Neural cell (in vitro differentiated cells): ENCODE data around the gene ATP6AP2. TPM values are rescaled to one million over a fixed set of nuclear protein-coding genes. Genes with fewer than 3 reads are reported as not detected.
"Not testable (repeated sequence)": the region's sequence is repeated elsewhere in the genome, so short reads cannot be mapped to it uniquely, and the experiment has no call there.

Experiments
- H2AFZ ChIP-seq: fragments of 200-600, 300-800 bp; sonication (generic), shearing (Covaris generic); 2 replicates; pipeline ENCODE4 v1.6.0; 2014; ENCODE audit warnings: low read depth, mild to moderate bottlenecking, antibody characterized with exemption, low read length, moderate library complexity
- H3F3A ChIP-seq: fragments of 200-600 bp; shearing (Covaris generic); 2 replicates; pipeline ENCODE4 v1.6.1; 2016; ENCODE audit warnings: mild to moderate bottlenecking, moderate library complexity, mixed read lengths, antibody characterized with exemption, low read length; ENCODE audit not compliant: insufficient read depth, poor library complexity, severe bottlenecking
- H3K27ac ChIP-seq: fragments of 200-600, 300-800 bp; sonication (generic), shearing (Covaris generic); 2 replicates; pipeline ENCODE4 v1.5.1; 2014; ENCODE audit warnings: mild to moderate bottlenecking, low read length, moderate library complexity
- H3K27me3 ChIP-seq: fragments of 300-800, 200-600 bp; sonication (generic), shearing (Covaris generic); 2 replicates; pipeline ENCODE4 v1.6.0; 2014; ENCODE audit warnings: mild to moderate bottlenecking, low read depth, low read length, moderate library complexity; ENCODE audit not compliant: insufficient read depth
- H3K36me3 ChIP-seq: fragments of 300-800, 200-600 bp; sonication (generic), shearing (Covaris generic); 2 replicates; pipeline ENCODE4 v1.5.1; 2014; ENCODE audit warnings: mild to moderate bottlenecking, antibody characterized with exemption, low read length, moderate library complexity; ENCODE audit not compliant: insufficient read depth
- H3K4me2 ChIP-seq: fragments of 300-800, 200-600 bp; sonication (generic), shearing (Covaris generic); 2 replicates; pipeline ENCODE4 v1.6.0; 2014; ENCODE audit warnings: mild to moderate bottlenecking, low read length
- H3K4me3 ChIP-seq: fragments of 300-800, 200-600 bp; sonication (generic), shearing (Covaris generic); 2 replicates; pipeline ENCODE4 v1.5.1; 2014; ENCODE audit warnings: mild to moderate bottlenecking, low read length, moderate library complexity
- H3K79me2 ChIP-seq: fragments of 200-600 bp; shearing (Covaris generic); replicated peaks from 2 replicates; pipeline ENCODE4 v1.6.0; 2014; ENCODE audit warnings: mild to moderate bottlenecking, low read length, moderate library complexity; ENCODE audit not compliant: insufficient read depth
- H3K9ac ChIP-seq: fragments of 300-800, 200-600 bp; sonication (generic), shearing (Covaris generic); 2 replicates; pipeline ENCODE4 v1.6.1; 2016; ENCODE audit warnings: mild to moderate bottlenecking, low read length, mixed read lengths
- H3K9me2 ChIP-seq: fragments of 200-600 bp; shearing (Covaris generic); 2 replicates; pipeline ENCODE4 v1.6.1; 2016; ENCODE audit warnings: mild to moderate bottlenecking, low read length, mixed read lengths; ENCODE audit not compliant: insufficient read depth
- H3K9me3 ChIP-seq: fragments of 200-600, 300-800 bp; sonication (generic), shearing (Covaris generic); 2 replicates; pipeline ENCODE4 v1.6.1; 2016; ENCODE audit warnings: mild to moderate bottlenecking, mixed run types, low read length, moderate library complexity, mixed read lengths
- H4K20me1 ChIP-seq: fragments of 200-600 bp; shearing (Covaris generic); 2 replicates; pipeline ENCODE4 v1.6.1; 2016; ENCODE audit warnings: mild to moderate bottlenecking, mixed run types; ENCODE audit not compliant: insufficient read depth
- CTCF ChIP-seq: fragments of 450-650 bp; IDR thresholded peaks from 2 replicates; pipeline ENCODE4 v1.5.1; 2014; ENCODE audit warnings: antibody characterized with exemption, mild to moderate bottlenecking, moderate library complexity; ENCODE audit not compliant: poor library complexity, severe bottlenecking
- EP300 ChIP-seq: fragments of 450-650 bp; conservative IDR thresholded peaks from 2 replicates; pipeline ENCODE4 v1.6.1; 2014; ENCODE audit warnings: antibody characterized with exemption, mild to moderate bottlenecking, moderate library complexity; ENCODE audit not compliant: poor library complexity, severe bottlenecking
- EZH2 ChIP-seq: fragments of 200-600, 300-800 bp; shearing (Covaris generic), sonication (generic); IDR thresholded peaks from 2 replicates; pipeline ENCODE4 v1.6.1; 2014; ENCODE audit warnings: antibody characterized with exemption, low read length, borderline replicate concordance, mild to moderate bottlenecking; ENCODE audit not compliant: insufficient read depth, poor library complexity, severe bottlenecking
- MXI1 ChIP-seq: fragments of 450-650 bp; conservative IDR thresholded peaks from 2 replicates; pipeline ENCODE4 v1.6.1; 2014; ENCODE audit warnings: antibody characterized with exemption, mild to moderate bottlenecking; ENCODE audit not compliant: poor library complexity, severe bottlenecking
- POLR2AphosphoS5 ChIP-seq: IDR thresholded peaks from 2 replicates; pipeline ENCODE4 v1.6.1; 2012
- RAD21 ChIP-seq: fragments of 450-650 bp; conservative IDR thresholded peaks from 2 replicates; pipeline ENCODE4 v1.6.1; 2014; ENCODE audit warnings: antibody characterized with exemption, mild to moderate bottlenecking, moderate library complexity
- REST ChIP-seq: IDR thresholded peaks from 2 replicates; pipeline ENCODE4 v1.6.1; 2012; ENCODE audit warnings: borderline replicate concordance
- SMC3 ChIP-seq: fragments of 450-650 bp; conservative IDR thresholded peaks from 2 replicates; pipeline ENCODE4 v1.6.1; 2014; ENCODE audit warnings: antibody characterized with exemption, mild to moderate bottlenecking, moderate library complexity; ENCODE audit not compliant: poor library complexity
- TAF1 ChIP-seq: IDR thresholded peaks from 2 replicates; pipeline ENCODE4 v1.6.1; 2012; ENCODE audit warnings: low read depth
- polyA plus RNA-seq: library from polyadenylated mRNA; depleted of rRNA; stranded (reverse); fragments of >200 nt; gene quantifications from 2 replicates; pipeline ENCODE4 v1.2.3, GENCODE V29; 2014

ATP6AP2 gene
- polyA plus RNA-seq, 1 donor from 2014 or later = 236 TPM

- H3F3A ChIP-seq, H3K27ac ChIP-seq, H3K79me2 ChIP-seq, H3K36me3 ChIP-seq, H4K20me1 ChIP-seq, H3K4me2 ChIP-seq, H3K4me3 ChIP-seq, H3K9me3 ChIP-seq, H3K9me2 ChIP-seq, H3K27me3 ChIP-seq, H2AFZ ChIP-seq, H3K9ac ChIP-seq: not testable (repeated sequence)
Measured at GRCh38 chrX:40589616-40590321, 9.0 kb downstream of the ATP6AP2 start.

- Histone ChIP-seq H4K20me1 (no peaks in the 10 kb centered on the region), H3K4me3 (no peak overlapping the region), H3K36me3 (no peaks in the 10 kb centered on the region), H3K9me3 (no peaks in the 10 kb centered on the region), H3K9me2 (no peaks in the 10 kb centered on the region), H3K4me2 (no peak overlapping the region), H3K27ac (no peak overlapping the region), H3F3A (no peaks in the 10 kb centered on the region), H3K27me3 (no peaks in the 10 kb centered on the region), H3K9ac (no peak overlapping the region), H2AFZ (no peak overlapping the region), H3K79me2 (no peaks in the 10 kb centered on the region)
- no peak for TF ChIP-seq RAD21
- no peak for TF ChIP-seq SMC3
- no peak for TF ChIP-seq EZH2
- TF ChIP-seq REST = no peak
- no peak for TF ChIP-seq POLR2AphosphoS5
- TF ChIP-seq MXI1 = no peak
- TF ChIP-seq CTCF = no peak
- no peak for TF ChIP-seq EP300
- TF ChIP-seq TAF1 = no peak
Measured at GRCh38 chrX:40603446-40603845, 22.7 kb downstream of the ATP6AP2 start.

- Histone ChIP-seq H3K36me3 (no peaks in the 10 kb centered on the region), H3K27me3 (no peaks in the 10 kb centered on the region), H4K20me1 (no peaks in the 10 kb centered on the region), H3K27ac (no peak overlapping the region), H3K4me3 (no peak overlapping the region), H3K9me2 (no peaks in the 10 kb centered on the region), H2AFZ (no peak overlapping the region), H3K9ac (no peak overlapping the region), H3F3A (no peaks in the 10 kb centered on the region), H3K4me2 (no peak overlapping the region), H3K79me2 (no peaks in the 10 kb centered on the region), H3K9me3 (no peaks in the 10 kb centered on the region)
- TF ChIP-seq POLR2AphosphoS5 (no peak), TAF1 (no peak), RAD21 (no peak), CTCF (no peak), SMC3 (no peak), REST (no peak), EP300 (no peak), EZH2 (no peak), MXI1 (no peak)
Measured at GRCh38 chrX:40607381-40607780, 26.6 kb downstream of the ATP6AP2 start.
